Prostate gland (tissue), 2 donors: ENCODE results near the gene MYRF. TPM values are rescaled to one million over a fixed set of nuclear protein-coding genes. Genes with fewer than 3 reads are reported as not detected.

Experiments used
- DNase-seq: peaks from one replicate; pipeline ENCODE4 v3.0.0-alpha.2; 2019; ENCODE audit warnings: low spot score
- H3K27ac ChIP-seq, 2 donors: fragments of 200-600 bp; sonication (generic); 2 replicates each; pipeline ENCODE4 v1.5.1; 2017 to 2019
- H3K27me3 ChIP-seq: fragments of 200-600 bp; sonication (generic); replicated peaks from 2 replicates; pipeline ENCODE4 v1.5.1; 2019; ENCODE audit not compliant: insufficient read depth
- H3K36me3 ChIP-seq, 2 donors: fragments of 200-600 bp; sonication (generic); 1 replicate in 1 of 2; 2 replicates in 1 of 2; pipeline versions ENCODE4 v1.5.1 to v1.8.1; 2017 to 2019
- H3K4me1 ChIP-seq: fragments of 200-600 bp; sonication (generic); replicated peaks from 2 replicates; pipeline ENCODE4 v1.5.1; 2019
- H3K4me3 ChIP-seq, 2 donors: fragments of 200-600 bp; sonication (generic); 2 replicates each; pipeline ENCODE4 v1.5.1; 2017 to 2019
- H3K9me3 ChIP-seq: fragments of 200-600 bp; sonication (generic); 2 replicates; pipeline ENCODE4 v1.5.1; 2017
- CTCF ChIP-seq, 4 experiments: fragments of 200-600 bp in 2 of 4; fragments of 450-650 bp in 2 of 4; sonication (generic) in 2 of 4; IDR thresholded peaks; 1 replicate in 3 of 4; 2 replicates in 1 of 4; pipeline ENCODE4 v1.5.1; 2016 to 2019; ENCODE audit warnings: antibody characterized with exemption in 4 of 4, mild to moderate bottlenecking in 2 of 4, moderate library complexity in 2 of 4
- POLR2A ChIP-seq: fragments of 450-650 bp; IDR thresholded peaks from one replicate; pipeline ENCODE4 v1.6.1; 2016; ENCODE audit warnings: antibody characterized with exemption, mild to moderate bottlenecking
- POLR2AphosphoS5 ChIP-seq: sonication (generic); formaldehyde crosslinking; IDR thresholded peaks from one replicate; pipeline ENCODE4 v1.6.1; 2017; ENCODE audit warnings: antibody characterized with exemption
- WGBS: methylation state at CpG from one replicate; pipeline ENCODE4 v1.1.5; 2018; 5-methylcytosine and 5-hydroxymethylcytosine counted together
- intact Hi-C: fragments of 100-400 bp; cut with DNase I; formaldehyde crosslinking; loops from one replicate; pipeline ENCODE4 v1.14.2; 2022
- total RNA-seq, 2 donors: library from RNA; depleted of rRNA; stranded (reverse); fragments of >200 nt; gene quantifications; one replicate each; pipeline ENCODE4 v1.1.0, GENCODE V29; 2016

The MYRF gene
- total RNA-seq, 2 donors from 2014 or later: 0.77 to 3.4 TPM

GRCh38 chr11:61737131-61737530 lies 15.3 kb upstream of the MYRF start:
- DNase-seq: no peak
- Histone ChIP-seq H3K9me3 (no peaks in the 10 kb centered on the region), H3K4me1 (no peaks in the 10 kb centered on the region), H3K36me3 (peaks cover 0 to 6% of the 10 kb centered on the region in 2 donors), H3K4me3 (no peak overlapping the region), H3K27ac (no peak overlapping the region), H3K27me3 (no peaks in the 10 kb centered on the region)
- intact Hi-C loops: loop anchor here (10.0 kb wide), 1 partner anchor 262 kb away; no protein-coding TSS in a partner anchor
- 85% methylated on average over 12 of the region's 12 CpGs for WGBS
- TF ChIP-seq POLR2A (no peak), CTCF (IDR thresholded peaks at IDR 0.05) (no peak), POLR2AphosphoS5 (no peak)

GRCh38 chr11:61737636-61738386 lies 14.6 kb upstream of the MYRF start:
- no peaks in the 10 kb centered on the region for H3K4me1 ChIP-seq
- DNase-seq: no peak
- H3K36me3 ChIP-seq: peaks cover 0 to 6% of the 10 kb centered on the region in 2 donors
- WGBS: 76% methylated on average over 23 of the region's 23 CpGs
- no peaks in the 10 kb centered on the region for H3K9me3 ChIP-seq
- H3K27ac ChIP-seq: no peak overlapping the region
- no peak overlapping the region for H3K4me3 ChIP-seq
- intact Hi-C loops: loop anchor here (10.0 kb wide), 1 partner anchor 263 kb away; no protein-coding TSS in a partner anchor
- no peaks in the 10 kb centered on the region for H3K27me3 ChIP-seq
- TF ChIP-seq POLR2A: no peak
- TF ChIP-seq POLR2AphosphoS5: no peak
- no peak for TF ChIP-seq CTCF (IDR thresholded peaks at IDR 0.05)

- peaks cover 0 to 6% of the 10 kb centered on the region in 2 donors for H3K36me3 ChIP-seq
- H3K27me3 ChIP-seq: no peaks in the 10 kb centered on the region
- intact Hi-C loops: loop anchor here (10.0 kb wide), 1 partner anchor 264 kb away; no protein-coding TSS in a partner anchor
- no peaks in the 10 kb centered on the region for H3K4me1 ChIP-seq
- no peaks in the 10 kb centered on the region for H3K9me3 ChIP-seq
- DNase-seq: no peak
- no peak for TF ChIP-seq POLR2A
- no peak for TF ChIP-seq CTCF (IDR thresholded peaks at IDR 0.05)
- TF ChIP-seq POLR2AphosphoS5: no peak
- no peak overlapping the region for H3K4me3 ChIP-seq
- H3K27ac ChIP-seq: no peak overlapping the region
- WGBS: 94% methylated on average over 7 of the region's 7 CpGs
Measured at GRCh38 chr11:61738776-61739175, 13.7 kb upstream of the MYRF start.

- intact Hi-C loops: loop anchor here (10.0 kb wide), 1 partner anchor 265 kb away; no protein-coding TSS in a partner anchor
- DNase-seq: no peak
- Histone ChIP-seq H3K4me1 (no peaks in the 10 kb centered on the region), H3K4me3 (no peak overlapping the region), H3K27ac (no peak overlapping the region), H3K36me3 (peaks cover 0 to 6% of the 10 kb centered on the region in 2 donors), H3K27me3 (no peaks in the 10 kb centered on the region), H3K9me3 (no peaks in the 10 kb centered on the region)
- 90% methylated on average over 15 of the region's 15 CpGs for WGBS
- TF ChIP-seq CTCF (IDR thresholded peaks at IDR 0.05) (no peak), POLR2AphosphoS5 (no peak), POLR2A (no peak)
Measured at GRCh38 chr11:61739413-61739812, 13.0 kb upstream of the MYRF start.

GRCh38 chr11:61739966-61740365 lies 12.5 kb upstream of the MYRF start:
- intact Hi-C loops: loop anchor here (10.0 kb wide), 1 partner anchor 265 kb away; no protein-coding TSS in a partner anchor
- Histone ChIP-seq H3K36me3 (peaks cover 0 to 6% of the 10 kb centered on the region in 2 donors), H3K4me1 (no peaks in the 10 kb centered on the region), H3K4me3 (no peak overlapping the region), H3K9me3 (no peaks in the 10 kb centered on the region), H3K27me3 (no peaks in the 10 kb centered on the region), H3K27ac (no peak overlapping the region)
- WGBS: 75% methylated on average over 7 of the region's 7 CpGs
- TF ChIP-seq CTCF (IDR thresholded peaks at IDR 0.05) (no peak), POLR2AphosphoS5 (no peak), POLR2A (no peak)
- no peak for DNase-seq
